Measurements from ENCODE around the gene ATP9B.

The ATP9B gene, protein sequence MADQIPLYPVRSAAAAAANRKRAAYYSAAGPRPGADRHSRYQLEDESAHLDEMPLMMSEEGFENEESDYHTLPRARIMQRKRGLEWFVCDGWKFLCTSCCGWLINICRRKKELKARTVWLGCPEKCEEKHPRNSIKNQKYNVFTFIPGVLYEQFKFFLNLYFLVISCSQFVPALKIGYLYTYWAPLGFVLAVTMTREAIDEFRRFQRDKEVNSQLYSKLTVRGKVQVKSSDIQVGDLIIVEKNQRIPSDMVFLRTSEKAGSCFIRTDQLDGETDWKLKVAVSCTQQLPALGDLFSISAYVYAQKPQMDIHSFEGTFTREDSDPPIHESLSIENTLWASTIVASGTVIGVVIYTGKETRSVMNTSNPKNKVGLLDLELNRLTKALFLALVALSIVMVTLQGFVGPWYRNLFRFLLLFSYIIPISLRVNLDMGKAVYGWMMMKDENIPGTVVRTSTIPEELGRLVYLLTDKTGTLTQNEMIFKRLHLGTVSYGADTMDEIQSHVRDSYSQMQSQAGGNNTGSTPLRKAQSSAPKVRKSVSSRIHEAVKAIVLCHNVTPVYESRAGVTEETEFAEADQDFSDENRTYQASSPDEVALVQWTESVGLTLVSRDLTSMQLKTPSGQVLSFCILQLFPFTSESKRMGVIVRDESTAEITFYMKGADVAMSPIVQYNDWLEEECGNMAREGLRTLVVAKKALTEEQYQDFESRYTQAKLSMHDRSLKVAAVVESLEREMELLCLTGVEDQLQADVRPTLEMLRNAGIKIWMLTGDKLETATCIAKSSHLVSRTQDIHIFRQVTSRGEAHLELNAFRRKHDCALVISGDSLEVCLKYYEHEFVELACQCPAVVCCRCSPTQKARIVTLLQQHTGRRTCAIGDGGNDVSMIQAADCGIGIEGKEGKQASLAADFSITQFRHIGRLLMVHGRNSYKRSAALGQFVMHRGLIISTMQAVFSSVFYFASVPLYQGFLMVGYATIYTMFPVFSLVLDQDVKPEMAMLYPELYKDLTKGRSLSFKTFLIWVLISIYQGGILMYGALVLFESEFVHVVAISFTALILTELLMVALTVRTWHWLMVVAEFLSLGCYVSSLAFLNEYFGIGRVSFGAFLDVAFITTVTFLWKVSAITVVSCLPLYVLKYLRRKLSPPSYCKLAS

DNA sequence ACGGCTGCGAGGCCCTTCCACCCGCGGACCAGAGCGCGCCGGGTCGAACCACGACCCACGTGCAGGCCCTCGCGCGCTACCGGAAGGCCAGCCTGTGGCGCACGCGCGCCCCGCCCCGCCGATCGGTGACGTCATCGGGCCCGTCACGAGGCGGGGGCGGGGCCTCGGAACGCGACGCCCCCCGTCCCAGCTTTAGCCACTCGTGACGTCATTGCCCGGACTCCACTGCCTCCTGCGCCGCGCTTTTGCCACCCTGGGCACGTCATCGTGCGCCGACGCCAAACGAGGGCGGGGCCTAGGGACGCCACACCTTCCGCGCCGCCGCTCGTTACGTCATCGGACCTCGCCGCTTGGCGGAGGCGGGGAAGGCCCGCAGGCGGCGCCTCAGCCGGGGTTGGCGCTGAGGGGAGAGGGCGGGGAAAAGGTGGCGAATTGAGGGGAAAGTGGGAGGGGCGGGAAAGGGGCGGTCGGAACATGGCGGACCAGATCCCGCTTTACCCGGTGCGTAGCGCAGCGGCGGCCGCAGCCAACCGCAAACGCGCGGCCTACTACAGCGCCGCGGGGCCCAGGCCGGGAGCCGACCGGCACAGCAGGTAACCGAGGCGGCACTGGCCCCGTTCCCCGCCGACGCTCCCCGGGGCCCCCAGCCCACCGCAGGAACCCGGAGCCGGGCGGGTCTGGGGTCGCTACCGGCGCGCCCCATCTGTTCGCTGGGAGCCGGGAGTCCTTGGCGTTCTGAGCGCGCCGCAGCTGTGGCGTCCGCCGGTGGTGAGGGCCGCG lies at the start of gene ATP9B:
Gene ATP9B, plus strand, starts transcription at position 458 of the 780 bp plus-strand sequence. Its CDS starts 17 bp downstream, at position 475.
- peak; percentile 97 for DNase-seq

- no peak for DNase-seq
Observed at GRCh38 chr18:79019881-79020280, 49.3 kb upstream of the ATP9B start.

DNA sequence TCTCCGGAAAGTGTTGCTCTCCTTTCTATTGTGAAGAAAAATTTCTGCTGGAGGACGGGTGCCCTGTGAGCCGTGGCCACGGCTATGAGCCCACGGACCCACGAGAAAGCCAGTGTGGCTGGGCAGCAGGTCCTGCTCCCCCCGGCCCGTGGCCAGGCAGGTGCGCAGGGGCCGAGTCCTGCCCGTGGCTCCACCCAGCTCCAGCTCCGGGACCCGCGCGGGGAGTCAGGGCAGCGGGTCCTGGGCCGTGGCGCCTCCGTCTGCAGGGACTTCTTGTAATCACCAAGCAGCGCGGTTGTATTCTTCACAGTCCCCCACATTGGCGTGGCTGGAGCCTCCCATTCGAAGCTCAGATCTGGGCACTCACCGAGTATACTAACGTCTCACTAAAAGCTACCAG lies 46.6 kb upstream of the ATP9B start:
- no peak for DNase-seq

- no peak for DNase-seq
Observed at GRCh38 chr18:79026491-79026890, 42.7 kb upstream of the ATP9B start.

DNA sequence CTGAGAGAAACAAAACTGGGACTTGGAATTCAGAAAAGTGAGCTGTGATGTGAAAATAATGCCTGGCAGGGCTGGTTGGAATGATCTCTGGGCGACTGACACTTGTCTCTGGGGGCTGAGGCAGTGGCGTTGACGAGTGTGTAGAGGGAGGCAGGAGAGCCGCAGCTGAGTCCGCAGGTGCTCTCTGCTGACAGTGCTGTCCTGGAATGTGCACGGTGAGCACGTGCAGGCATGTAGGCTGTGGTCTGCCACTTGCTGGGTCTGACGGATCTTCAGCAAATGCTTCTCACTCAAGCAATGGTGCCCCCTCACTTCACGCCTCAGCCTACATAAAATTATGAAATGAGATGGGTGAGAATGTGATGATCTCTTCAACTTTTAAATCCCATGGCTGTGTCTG lies 38.5 kb upstream of the ATP9B start:
- no peak for DNase-seq

GRCh38 chr18:79042276-79042675 lies 26.9 kb upstream of the ATP9B start:
- DNase-seq: no peak

DNA sequence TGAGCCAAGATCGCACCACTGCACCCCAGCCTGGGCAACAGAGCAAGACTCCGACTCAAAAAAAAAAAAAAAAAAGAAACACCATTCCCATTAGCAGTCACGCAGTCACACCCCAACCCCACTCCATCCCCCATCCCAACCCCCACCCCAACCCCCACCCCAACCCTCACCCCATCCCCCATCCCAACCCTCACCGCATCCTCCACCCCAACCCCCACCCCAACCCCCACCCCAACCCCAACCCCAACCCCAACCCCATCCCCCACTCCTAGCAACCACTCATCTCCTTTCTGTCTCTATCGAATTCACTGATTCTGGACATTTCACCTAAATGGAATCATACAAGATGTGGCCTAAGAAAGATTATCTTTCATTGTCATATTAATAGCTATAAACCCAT lies 25.9 kb upstream of the ATP9B start:
- DNase-seq: no peak

DNA sequence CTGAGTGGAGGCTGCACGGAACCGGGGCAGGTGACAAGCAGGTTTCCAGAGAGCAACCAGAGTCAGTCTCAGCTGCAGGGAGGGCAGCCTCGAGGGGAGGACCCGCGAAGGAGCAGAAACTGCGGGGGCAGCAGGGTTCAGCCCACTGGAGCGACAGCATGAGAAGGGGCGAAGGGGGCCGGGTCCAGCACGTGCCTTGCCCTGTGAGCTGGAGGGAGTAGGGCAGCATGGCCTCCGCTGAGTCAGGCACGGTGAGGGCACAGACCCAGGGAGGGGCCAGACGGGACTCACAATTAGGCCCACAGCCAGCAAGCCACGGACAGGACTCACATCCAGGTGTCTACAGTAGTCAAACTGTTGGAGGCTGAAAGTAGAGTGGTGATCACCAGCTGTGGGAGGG lies 22.7 kb upstream of the ATP9B start:
- DNase-seq: no peak

- DNase-seq: no peak
Observed at GRCh38 chr18:79047556-79048244, 21.5 kb upstream of the ATP9B start.

- DNase-seq: no peak
Observed at GRCh38 chr18:79048245-79048632, 21.0 kb upstream of the ATP9B start.

DNA sequence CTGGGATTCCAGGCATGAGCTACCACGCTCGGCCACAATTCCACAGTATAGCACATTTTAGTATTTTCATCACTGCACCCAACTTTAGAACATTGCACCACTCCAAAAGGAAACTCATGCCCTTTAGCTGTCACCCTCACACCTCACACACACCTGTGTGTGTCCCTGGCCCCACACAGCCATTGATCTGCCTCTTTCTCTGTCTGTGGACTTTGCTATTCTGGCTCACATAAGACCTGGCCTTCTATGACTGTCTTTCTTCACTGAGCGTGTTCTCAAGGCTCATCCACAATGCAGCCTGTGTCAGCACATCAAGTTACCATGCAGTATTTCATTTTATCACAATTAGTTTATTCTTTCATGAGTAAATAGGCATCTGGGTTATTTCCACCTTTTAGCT lies 19.7 kb upstream of the ATP9B start:
- DNase-seq: no peak

DNA sequence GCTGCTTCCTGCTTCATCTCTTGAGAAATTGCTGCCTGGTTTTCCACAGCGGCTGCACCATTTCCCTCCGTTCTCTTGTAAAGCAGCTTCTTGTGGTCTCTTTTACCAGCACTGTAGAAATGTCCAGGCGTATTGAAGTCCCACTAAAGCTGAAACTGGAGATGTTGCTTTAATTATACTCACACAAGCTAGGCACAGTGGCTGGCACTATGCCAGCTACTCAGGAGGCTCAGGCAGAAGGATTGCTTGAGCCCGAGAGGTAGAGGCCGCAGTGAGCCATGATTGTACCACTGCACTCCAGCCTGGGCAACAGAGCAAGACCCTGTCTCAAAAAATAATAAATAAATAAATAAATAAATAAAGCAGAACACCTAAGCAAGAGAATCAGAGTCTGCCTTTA lies 19.2 kb upstream of the ATP9B start:
- no peak for DNase-seq

GRCh38 chr18:79056827-79057367 lies 12.3 kb upstream of the ATP9B start:
- DNase-seq: no peak

DNA sequence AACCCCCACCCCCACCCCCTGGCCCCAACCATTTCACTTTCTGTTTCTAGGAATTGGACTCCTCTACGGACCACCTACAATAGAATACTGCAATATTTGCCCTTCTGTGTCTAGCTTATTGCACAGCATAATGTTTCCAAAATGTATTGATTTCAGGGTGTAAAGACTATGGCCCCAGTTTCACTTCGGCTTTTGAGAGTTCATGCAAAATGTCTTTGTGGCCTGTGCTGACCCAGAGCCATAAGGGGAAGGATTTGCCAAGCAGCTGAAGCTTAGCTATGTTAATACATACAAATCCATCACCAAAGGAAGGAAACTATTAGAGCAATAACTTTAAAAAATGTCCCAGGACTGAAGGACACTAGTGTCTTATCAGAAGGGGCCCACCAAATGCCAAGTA lies 11.2 kb upstream of the ATP9B start:
- no peak for DNase-seq

DNA sequence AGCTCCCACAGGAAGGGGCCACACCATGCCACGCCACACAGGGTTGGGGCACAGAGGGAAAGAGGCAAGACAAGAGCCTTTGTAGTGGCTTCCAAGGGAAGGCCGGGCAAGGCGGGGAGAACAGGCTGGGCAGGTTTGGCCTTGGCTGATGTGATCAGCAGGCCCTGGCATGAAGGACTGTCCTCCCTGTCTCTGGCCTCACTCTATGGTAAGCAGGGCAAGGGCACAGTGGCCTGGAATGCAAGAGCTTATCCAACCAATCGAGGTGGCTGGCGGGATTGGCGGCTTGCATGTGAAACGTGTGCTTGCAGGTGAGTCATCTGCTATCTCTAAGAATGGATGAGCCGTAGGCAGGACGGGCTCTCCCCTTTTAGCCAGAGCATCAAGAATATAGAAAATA lies 6.4 kb upstream of the ATP9B start:
- no peak for DNase-seq

DNA sequence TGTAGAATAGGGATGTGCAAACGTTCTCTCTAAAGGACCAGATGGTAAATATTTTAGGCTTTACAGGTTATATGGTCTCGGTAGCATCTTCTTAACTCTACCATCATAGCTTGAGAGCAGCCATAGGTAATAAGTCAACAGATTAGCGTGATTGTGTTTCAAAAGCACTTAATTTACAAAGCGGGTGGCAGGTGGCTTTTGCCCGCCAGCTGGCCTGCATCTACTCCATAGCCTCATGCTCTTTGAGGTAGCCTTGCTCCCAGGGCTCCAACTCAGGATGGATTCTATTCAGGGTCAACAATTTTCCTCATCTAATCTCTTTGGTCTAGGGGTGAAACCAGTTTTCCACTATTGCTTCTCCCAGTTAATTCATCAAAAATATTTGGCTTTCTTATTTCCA lies 5.0 kb upstream of the ATP9B start:
- DNase-seq: no peak

DNA sequence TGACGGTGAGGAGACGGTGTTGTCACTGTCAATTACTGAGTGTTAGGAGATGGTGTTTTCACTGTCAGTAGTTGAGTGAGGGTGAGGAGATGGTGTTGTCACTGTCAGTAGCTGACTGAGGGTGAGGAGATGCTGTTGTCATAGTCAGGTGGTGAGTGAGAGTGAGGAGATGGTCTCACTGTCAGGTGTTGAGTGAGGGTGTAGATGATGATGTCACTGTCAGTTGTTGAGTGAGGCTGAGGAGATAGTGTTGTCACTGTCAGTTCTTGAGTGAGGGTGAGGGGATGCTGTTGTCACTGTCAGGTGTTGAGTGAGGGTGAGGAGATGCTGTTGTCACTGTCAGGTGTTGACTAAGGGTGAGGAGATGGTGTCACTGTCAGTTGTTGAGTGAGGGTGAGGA lies 3.4 kb upstream of the ATP9B start:
- no peak for DNase-seq

- DNase-seq: no peak
Observed at GRCh38 chr18:79067611-79068010, 1.6 kb upstream of the ATP9B start.

DNA sequence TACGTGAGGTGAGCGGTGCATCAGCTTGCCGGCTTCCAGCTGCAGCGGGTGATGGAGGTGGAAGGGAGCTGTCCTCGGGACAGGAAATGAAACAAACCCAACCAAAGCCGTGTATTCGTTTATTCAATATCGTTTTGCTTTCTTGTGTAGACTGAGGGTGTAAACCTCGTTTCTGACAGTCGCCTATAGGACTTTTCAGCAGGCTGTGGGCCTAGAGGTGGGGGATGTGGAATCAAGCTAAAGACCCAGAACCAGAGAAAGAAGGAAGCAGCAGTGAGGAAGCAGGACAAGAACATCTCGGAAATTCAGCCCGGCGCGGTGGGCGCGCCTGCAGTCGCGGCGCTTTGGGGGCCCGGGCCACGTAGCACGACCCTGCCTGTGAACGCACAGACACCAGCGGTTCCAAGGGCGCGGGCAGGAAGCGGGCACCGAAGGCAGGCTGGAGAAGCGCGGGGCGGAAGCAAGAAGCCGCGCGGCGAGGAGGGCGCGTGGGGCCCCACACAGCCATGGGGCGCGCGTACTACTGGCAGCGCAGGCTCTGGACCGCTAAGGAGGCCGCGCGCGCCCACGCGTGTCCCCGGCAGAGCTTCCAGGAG lies 755 bp upstream of the ATP9B start:
- peak in 1 of 2 experiments; percentile 26 for DNase-seq

DNA sequence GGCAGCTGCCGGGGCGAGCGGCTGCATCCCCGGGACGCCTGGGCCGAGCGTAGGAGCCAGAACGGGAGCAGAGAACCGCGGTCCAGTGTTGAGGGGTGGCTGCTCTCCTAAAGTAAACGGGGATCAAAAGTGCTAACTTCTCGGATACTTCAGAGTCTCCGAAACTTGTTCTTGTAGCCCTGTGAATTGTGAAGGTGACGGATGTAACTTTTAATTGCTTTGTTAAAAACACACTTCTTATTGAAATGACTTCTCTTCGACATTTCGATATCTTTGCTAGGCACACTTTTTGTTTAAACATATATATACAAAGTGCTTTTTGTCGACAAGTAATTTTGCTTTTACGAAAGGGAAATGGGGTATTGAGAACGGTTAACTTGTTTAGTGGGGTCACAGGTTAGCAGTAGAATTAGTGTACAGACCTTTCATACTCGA lies 540 bp downstream of the ATP9B start:
- no peak for DNase-seq

DNA sequence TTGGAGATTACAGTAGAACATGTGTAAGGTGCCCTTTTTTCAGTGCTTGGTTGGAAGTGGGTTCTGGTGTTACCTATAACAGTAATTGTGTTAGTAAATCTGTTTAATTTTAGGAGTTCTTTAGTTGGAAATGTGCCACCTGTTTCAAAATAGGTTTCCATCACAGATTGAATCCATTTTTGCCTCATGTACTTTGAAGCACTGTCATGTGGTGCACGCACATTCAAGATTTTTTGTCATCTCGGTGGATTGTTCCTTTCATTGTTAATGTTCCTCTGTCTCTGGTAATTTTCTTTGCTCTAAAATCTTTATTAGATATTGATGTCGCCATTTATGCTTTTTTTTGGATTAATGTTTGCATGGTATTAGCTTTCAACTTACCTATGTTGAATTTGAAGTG lies 1.3 kb downstream of the ATP9B start:
- no peak for DNase-seq

All from activated CD4-positive, alpha-beta T cell treated with anti-CD3 and anti-CD28 coated beads, Interleukin-2, amount 50 U/mL, for 48 hours (primary cell).